ENCODE data around the gene KRTAP4-8. TPM values are rescaled to one million over a fixed set of nuclear protein-coding genes. Genes with fewer than 3 reads are reported as not detected.
"Not testable (repeated sequence)": the region's sequence is repeated elsewhere in the genome, so short reads cannot be mapped to it uniquely, and the experiment has no call there.

KRTAP4-8 gene
- total RNA-seq, 1 donor from 2014 or later = not detected

DNA sequence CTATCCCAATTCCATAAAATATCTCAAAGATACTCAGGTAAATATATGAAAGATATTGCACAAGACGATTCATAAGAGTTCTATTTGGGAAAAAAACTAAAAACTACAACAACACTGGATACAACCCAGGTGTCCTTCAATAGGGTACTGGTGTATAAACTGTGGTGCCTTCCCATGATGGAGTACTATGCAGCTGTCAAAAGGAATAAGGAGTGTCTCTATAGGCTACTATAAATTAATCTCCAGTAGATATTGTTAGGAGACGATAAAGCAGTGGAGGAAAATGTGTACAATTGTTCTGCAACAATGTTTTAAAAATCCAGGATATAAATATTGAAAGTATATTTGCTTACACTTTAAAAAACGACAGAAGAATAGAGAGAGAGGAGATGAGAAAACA, 28.5 kb upstream of the KRTAP4-8 start:
- Histone ChIP-seq H3K9me3 (ENCODE audit: low read depth) (no peaks in the 10 kb centered on the region), H3K4me1 (no peaks in the 10 kb centered on the region), H3K4me3 (no peak overlapping the region), H3K27ac (no peak overlapping the region), H4K20me1 (ENCODE audit: low read depth) (no peaks in the 10 kb centered on the region), H3K27me3 (no peaks in the 10 kb centered on the region), H3K36me3 (no peaks in the 10 kb centered on the region), H2AFZ (replicated peaks) (no peak overlapping the region), H3K9ac (no peak overlapping the region), H3F3A (ENCODE audit: low read depth) (no peaks in the 10 kb centered on the region), H3K4me2 (no peak overlapping the region), H3K79me2 (ENCODE audit: low read depth) (no peaks in the 10 kb centered on the region)
- Mint-ChIP-seq H3K4me1 (peaks cover 5% of the 10 kb centered on the region), H3K27ac (no peak overlapping the region), H3K9me3 (no peaks in the 10 kb centered on the region), H3K36me3 (no peaks in the 10 kb centered on the region), H3K4me3 (no peak overlapping the region), H3K27me3 (ENCODE audit: insufficient read depth, low read depth) (peaks cover 2% of the 10 kb centered on the region)
- TF ChIP-seq, protein P1, sequence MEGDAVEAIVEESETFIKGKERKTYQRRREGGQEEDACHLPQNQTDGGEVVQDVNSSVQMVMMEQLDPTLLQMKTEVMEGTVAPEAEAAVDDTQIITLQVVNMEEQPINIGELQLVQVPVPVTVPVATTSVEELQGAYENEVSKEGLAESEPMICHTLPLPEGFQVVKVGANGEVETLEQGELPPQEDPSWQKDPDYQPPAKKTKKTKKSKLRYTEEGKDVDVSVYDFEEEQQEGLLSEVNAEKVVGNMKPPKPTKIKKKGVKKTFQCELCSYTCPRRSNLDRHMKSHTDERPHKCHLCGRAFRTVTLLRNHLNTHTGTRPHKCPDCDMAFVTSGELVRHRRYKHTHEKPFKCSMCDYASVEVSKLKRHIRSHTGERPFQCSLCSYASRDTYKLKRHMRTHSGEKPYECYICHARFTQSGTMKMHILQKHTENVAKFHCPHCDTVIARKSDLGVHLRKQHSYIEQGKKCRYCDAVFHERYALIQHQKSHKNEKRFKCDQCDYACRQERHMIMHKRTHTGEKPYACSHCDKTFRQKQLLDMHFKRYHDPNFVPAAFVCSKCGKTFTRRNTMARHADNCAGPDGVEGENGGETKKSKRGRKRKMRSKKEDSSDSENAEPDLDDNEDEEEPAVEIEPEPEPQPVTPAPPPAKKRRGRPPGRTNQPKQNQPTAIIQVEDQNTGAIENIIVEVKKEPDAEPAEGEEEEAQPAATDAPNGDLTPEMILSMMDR (IDR thresholded peaks at IDR 0.05) = no peak
- TF ChIP-seq EZH2 (IDR thresholded peaks at IDR 0.05) (no peak), EZH2phosphoT487 (IDR thresholded peaks at IDR 0.05) (no peak)
- DNase-seq (ENCODE audit: low spot score) = no peak

DNA sequence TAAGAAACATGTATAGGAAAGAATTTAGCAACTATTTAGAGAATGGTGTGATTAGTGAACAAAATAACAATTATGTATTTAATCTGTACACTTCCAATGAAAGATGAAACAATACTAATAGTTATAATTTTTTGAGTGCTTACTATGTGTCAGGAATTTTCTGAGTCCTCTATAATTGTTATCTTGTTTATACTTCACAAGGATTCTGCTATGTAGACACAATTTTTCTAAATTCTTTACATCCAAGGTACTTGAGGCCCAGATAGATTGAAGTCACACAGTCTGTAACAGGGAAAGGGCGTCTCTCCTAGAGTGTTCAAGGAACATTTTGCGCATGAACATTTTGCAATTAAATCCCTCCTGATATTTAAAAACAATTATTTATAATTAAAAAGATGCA, 27.1 kb upstream of the KRTAP4-8 start:
- H2AFZ ChIP-seq (replicated peaks) = no peak overlapping the region
- peaks cover 5% of the 10 kb centered on the region for H3K4me1 Mint-ChIP-seq
- peaks cover 2% of the 10 kb centered on the region for H3K27me3 Mint-ChIP-seq (ENCODE audit: insufficient read depth, low read depth)
- no peak overlapping the region for H3K4me2 ChIP-seq
- no peaks in the 10 kb centered on the region for H3K36me3 Mint-ChIP-seq
- no peak overlapping the region for H3K9ac ChIP-seq
- no peaks in the 10 kb centered on the region for H4K20me1 ChIP-seq (ENCODE audit: low read depth)
- H3K4me3 Mint-ChIP-seq = no peak overlapping the region
- DNase-seq (ENCODE audit: low spot score) = no peak
- H3K27me3 ChIP-seq = no peaks in the 10 kb centered on the region
- H3K9me3 Mint-ChIP-seq = no peaks in the 10 kb centered on the region
- no peak overlapping the region for H3K27ac Mint-ChIP-seq
- no peak overlapping the region for H3K4me3 ChIP-seq
- no peaks in the 10 kb centered on the region for H3K4me1 ChIP-seq
- H3K9me3 ChIP-seq (ENCODE audit: low read depth) = no peaks in the 10 kb centered on the region
- H3K27ac ChIP-seq = no peak overlapping the region
- H3F3A ChIP-seq (ENCODE audit: low read depth) = no peaks in the 10 kb centered on the region
- TF ChIP-seq, protein P1 (IDR thresholded peaks at IDR 0.05) = no peak
- H3K79me2 ChIP-seq (ENCODE audit: low read depth) = no peaks in the 10 kb centered on the region
- no peaks in the 10 kb centered on the region for H3K36me3 ChIP-seq

DNA sequence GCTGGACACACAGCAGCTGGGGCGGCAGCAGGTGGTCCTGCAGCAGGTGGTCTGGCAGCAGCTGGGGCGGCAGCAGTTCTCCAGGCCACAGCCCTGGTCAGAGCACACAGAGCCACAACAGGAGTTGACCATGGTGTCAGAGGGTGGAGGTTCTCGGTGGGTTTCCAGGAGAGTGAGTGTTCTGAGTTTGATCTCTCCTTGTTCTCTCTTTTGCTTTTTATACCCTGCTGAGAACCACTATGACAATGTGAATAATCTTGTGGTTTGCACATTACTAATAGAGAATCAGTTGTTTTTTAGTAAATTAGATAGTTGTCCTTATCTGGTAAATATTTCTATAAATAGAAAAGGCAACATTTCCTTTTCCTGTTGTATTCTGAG, 26.0 kb upstream of the KRTAP4-8 start, which contains the start of gene KRTAP4-12:
TSS of gene KRTAP4-12 (minus strand) at position 192 of the 381 bp plus-strand sequence. CDS start at position 132, 60 bp downstream.
- H3K36me3 Mint-ChIP-seq; H4K20me1 ChIP-seq (ENCODE audit: low read depth); H3K9ac ChIP-seq; H3K36me3 ChIP-seq; H3K4me3 Mint-ChIP-seq; H3K4me3 ChIP-seq; H3K79me2 ChIP-seq (ENCODE audit: low read depth); H3K27me3 ChIP-seq; H3K27ac ChIP-seq; H3K4me2 ChIP-seq; H3K4me1 ChIP-seq; H3K9me3 Mint-ChIP-seq; DNase-seq (ENCODE audit: low spot score); H3F3A ChIP-seq (ENCODE audit: low read depth); H3K27me3 Mint-ChIP-seq (ENCODE audit: insufficient read depth, low read depth); H3K9me3 ChIP-seq (ENCODE audit: low read depth); H3K4me1 Mint-ChIP-seq; H3K27ac Mint-ChIP-seq: not testable (repeated sequence)
- peak within 1 kb of the TSS; percentile 40 for H2AFZ ChIP-seq (replicated peaks)

DNA sequence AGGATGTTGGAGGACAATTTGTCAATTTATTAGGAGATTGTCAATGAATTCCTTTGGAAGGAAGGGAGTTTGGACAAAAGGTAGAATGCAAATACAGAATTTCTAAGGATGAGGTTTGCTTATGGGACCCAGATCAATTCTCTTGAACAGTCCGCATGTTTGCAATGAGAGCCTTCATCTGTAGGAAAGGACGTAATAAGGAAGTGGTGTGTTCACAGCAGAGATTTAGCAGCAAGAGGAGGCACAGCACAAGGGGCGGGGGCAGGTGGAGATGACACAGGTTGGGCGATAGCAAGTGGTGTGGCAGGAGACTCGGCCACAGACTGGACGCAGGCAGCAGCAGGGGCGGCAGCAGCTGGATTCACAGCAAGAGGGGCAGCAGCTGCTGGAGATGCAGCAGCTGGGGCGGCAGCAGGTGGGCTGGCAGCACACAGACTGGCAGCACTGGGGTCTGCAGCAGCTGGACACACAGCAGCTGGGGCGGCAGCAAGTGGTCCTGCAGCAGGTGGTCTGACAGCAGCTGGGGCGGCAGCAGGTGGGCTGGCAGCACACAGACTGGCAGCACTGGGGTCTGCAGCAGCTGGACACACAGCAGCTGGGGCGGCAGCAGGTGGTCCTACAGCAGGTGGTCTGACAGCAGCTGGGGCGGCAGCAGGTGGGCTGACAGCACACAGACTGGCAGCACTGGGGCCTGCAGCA, 25.5 kb upstream of the KRTAP4-8 start:
- H4K20me1 ChIP-seq (ENCODE audit: low read depth); H3K4me1 ChIP-seq; H3K79me2 ChIP-seq (ENCODE audit: low read depth); H3K27ac ChIP-seq; DNase-seq (ENCODE audit: low spot score); H3K27me3 Mint-ChIP-seq (ENCODE audit: insufficient read depth, low read depth); H3K9ac ChIP-seq; H3K4me2 ChIP-seq; H3K4me3 ChIP-seq; H3K4me1 Mint-ChIP-seq; H3K36me3 Mint-ChIP-seq; H3K4me3 Mint-ChIP-seq; H3K27ac Mint-ChIP-seq; H3K27me3 ChIP-seq; H3K36me3 ChIP-seq; H3K9me3 Mint-ChIP-seq; H3F3A ChIP-seq (ENCODE audit: low read depth); H3K9me3 ChIP-seq (ENCODE audit: low read depth): not testable (repeated sequence)
- peak overlapping the region; percentile 40 for H2AFZ ChIP-seq (replicated peaks)
